HG03060 (cell line): ENCODE results near the gene NKX2-1.
"Not testable (repeated sequence)": the region's sequence is repeated elsewhere in the genome, so short reads cannot be mapped to it uniquely, and the experiment has no call there.

Experiments
- ATAC-seq: cut with Tn5 transposase; IDR thresholded peaks from one replicate; pipeline ENCODE4 v1.9.1; 2021; ENCODE audit warnings: low read depth, moderate number of reproducible peaks; ENCODE audit not compliant: unreplicated experiment

Gene NKX2-1

DNA sequence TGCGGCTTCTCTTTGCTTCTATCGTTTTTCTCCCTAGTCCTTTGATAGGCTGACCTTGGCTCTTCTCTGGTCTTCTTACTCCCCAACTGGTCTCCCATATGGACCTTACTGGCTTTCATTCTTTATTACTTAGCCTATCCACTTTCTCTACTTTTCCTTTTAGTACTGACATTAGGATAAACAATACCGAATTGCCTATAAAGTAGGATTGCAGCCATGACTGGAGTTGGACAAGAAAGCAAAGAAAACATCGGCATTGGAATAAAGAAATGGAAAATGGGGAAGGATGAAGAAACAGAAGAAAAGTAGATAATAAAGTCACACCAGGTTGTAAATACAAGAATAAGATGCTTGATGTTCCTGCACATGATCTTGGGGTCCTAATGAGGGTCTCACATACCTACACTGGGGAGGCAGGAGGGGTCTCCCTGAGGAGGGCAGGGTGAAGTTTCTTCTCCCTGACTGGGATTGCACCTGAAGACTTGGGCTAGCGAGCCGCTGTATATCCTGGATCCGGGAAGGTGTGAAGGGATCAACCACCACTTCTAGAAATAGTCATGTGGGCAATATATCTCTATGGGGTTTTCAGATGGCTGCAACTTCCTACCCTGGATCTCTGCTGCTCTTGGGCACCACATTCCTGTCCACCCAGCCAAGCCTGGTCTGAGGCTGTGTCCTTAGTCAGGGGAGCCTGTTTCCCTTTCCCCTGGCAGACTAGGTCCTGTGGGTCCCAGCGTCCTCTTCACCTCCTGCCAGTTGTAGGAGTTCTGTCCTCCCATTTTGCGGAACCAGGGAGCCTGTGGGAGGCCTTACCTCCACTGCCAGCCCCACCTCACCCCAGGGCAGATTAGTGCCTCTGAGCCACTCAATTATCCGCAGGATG, 13.1 kb downstream of the NKX2-1 start:
- ATAC-seq = no peak

DNA sequence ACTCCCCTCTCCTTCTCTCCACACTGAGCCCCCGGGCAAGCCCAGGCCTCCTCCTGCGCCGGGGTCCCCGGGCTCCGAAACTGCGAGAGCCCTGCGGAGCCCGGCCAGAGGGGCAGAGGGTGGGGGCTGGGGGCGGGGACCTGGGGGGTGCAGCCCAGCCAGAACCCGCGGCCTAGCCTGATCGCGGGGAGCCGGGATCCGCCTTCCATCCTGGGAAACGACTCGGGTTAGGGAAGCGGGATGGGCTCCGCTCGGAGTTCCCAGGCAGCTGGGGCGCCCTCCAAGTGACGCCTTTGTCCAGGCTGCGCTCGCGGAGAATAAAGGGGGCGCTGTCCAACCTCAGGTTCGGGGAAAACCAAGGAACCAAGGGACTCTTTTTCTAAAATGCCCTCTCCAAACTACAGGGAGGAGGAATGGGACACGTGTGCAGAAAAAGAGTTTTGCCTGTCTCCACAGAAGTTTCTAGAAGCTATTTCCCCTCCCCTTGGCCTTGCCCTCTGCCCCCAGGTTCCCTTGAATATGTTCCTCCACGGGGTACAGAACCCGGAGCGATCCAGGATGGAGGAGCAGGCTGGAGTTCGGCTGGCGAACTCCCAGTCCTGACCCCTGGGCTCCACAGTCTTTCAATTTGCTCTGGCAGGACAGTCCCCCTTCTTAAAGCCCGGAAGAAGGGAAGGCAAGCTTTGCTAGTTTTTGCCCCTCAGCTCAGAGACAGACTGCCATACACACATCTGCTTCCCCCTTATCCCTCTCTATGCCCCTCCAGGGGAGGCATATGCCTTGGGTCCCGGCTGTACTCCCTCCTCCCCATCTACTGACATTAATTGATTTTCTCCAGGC, 13.9 kb downstream of the NKX2-1 start:
- ATAC-seq = no peak

DNA sequence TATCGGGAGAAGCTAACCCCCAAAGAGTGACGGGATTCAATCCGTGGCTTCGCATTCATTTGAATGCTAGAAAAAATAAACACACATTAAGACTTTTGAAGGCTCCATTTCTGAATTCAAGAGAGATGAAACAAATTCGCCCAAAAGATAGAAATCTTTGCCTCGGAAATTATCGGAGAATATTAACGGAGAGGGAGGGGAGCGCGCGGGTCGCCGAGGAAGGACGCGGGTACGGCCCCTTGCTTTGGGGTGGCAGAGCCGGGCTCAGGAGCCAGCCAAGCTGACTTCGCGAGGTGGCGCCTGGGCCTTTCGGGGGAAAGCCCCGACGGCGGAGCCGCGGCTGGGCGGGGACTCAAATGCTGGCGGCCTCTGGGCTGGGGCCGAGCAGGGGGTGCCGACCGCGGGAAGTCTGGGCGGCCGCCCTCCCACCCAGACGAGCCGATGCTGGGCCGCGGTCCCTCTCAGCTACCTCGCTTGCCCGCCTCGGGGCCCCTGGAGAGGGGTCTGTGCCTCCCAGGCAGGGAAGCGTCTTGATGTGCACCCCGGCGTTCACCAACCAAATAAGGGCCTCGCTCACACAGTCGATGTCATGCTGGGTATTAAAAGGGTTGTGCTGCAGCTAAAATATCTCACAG, 14.7 kb downstream of the NKX2-1 start:
- no peak for ATAC-seq

DNA sequence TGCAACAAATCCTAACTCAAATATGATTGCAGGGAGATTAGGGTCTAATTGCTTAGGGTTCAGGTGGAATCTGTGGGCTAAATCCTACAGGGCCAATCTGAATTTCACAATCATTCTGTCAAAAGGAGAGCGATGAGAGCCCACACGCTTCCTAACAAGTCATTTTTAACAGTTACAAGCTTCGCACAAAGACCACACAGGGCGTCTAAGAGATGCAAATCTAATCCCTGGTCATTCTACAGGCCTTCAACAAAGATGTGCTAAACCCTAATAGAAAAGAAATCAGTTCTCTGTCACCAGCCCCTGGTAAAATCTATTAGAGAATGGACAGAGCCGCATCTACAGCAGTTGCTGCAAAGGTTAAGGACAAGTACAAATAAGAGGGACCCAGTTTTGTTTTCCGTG, 15.3 kb downstream of the NKX2-1 start:
- no peak for ATAC-seq

DNA sequence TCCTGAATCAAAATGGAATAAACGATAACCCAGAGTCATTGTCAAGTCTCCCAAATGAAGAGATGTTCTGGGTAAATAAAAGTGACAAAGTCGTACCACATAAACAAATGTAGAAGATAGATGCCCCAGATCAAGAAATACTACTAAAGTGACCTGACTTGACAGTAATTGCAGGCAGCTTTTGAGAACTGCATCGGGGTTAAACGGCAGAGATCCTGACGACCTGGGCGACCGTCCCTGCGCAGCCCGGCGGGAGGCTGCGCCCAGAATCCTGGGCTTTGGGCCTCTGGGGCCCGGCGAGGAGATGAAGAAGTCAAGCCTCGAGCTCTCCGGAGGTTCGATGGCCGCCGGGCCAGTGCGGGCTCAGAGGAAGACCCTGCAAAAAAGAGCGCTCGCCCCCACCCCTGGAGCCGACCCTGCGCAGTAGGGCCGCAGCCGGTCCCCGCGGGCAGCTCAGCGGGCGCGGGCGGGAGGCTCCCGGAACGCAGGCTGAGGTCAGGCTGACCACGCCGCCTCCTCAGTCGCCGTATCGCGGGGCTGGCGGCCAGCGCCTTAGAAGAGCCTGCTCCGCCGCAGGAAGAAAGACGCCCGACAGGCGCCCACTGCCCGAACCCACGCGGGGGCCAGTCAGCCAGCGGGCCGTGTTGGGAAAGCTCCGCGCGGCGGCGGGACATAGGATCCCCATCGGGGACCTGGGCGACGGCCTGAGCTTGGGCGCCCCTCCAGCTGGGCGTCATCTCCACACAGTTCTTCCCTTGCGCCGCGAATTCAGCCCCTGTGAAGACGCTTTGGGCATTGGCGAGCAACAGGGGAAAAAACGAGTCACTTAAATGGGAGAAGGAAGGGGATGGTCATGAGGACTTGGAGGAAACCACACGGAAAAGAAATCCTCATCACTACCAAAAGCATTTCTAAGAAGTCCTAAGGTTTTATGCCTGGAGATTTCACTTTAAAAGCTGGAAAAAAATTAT, 16.0 kb downstream of the NKX2-1 start:
- ATAC-seq = no peak

DNA sequence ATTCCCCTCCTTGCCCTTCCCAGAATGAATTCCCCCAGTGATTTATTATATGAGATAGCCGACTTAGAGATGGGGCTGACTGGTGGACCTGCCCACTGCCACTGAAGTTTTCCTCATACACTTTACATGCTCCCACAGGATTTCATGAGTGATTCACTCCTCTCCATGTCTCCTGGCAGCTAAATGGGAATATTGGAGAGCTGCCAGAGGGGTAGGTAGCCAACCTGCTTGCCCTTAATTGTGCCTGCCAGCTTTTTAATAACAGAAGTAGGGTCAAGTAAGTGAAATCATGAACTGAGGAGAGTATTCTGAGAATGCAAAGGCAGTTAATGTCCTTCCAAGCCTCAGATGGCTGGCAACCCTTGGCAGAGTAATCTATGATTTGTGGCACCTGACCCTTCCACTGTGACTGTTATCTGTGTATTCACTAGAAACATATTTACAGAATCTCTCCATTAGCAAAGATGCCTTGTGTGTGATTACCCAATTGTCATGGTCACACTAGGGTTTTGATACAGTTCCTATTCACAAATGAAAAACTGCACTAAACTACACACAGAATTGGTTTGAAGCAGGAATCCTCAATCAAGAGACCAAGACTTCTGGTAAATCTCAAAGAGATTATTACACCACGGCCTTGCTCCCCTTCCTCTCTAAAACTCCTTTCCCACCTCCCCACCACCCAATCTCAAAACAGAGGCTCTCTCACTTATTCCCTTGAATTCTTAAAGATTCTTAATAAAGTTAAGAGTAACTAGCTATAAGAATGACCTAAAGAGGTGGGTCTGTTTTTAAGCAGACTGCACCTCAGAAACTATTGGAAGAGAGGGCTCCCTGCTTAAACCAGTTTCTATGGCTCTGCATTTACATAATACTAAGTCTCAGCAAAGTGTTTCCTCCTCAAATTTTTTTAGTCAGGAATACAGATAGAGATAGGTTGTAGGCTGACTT, 17.2 kb downstream of the NKX2-1 start:
- ATAC-seq = no peak

DNA sequence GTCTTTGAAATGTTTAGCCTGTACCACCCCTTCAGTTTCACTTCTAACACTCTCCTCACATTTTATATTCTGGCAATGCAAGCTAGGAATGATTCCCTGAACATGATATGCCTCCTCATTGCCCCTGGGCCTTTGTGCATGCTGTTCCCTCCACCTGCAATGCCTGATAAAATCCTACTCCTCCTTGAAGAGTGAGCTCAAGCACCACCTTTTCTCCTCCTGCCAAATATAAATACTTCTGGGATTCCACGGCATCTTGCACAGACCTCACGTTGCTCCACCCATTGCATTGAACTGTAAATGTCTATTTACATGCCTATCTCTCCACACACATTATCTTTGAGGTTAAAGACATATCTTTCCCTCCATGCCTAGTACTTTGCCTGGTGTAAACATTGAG, 21.1 kb downstream of the NKX2-1 start:
- ATAC-seq = no peak

DNA sequence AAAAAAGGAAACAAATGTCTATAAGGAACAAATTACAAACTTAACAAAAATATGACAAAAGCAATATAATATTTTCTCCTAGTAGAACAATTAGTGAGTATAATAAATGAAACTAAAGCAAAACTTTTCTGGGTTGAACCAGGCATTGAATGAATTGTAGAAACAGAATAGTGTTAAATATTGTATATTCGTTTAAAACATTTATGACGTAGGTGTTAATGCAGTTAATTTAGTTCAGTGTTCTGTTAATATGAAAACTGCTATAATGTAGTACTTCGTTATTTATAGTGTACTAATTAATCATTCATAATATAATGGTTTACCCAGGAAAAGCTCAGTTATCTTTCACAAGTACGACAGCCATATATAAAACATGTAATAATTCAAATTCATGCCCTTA, 23.7 kb downstream of the NKX2-1 start:
- no peak for ATAC-seq

DNA sequence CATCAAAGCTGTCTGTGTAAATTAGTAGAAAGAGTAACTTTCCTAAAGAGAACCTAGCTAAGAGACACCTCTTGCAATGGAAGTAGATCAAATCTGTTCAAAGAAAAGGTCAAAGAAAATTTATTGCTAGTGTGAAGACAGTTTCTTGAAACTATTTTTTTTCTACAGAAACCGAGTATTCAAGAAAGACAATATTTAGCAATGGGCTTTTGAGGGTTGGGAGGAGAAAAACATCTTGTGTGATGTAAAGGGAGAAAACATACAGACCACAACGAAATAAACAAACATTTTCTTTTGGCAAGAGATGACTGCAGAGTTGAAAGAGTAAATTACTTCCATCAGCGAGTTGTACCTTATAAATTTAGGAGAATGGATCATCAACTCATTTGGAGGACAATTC, 24.4 kb downstream of the NKX2-1 start:
- no peak for ATAC-seq

DNA sequence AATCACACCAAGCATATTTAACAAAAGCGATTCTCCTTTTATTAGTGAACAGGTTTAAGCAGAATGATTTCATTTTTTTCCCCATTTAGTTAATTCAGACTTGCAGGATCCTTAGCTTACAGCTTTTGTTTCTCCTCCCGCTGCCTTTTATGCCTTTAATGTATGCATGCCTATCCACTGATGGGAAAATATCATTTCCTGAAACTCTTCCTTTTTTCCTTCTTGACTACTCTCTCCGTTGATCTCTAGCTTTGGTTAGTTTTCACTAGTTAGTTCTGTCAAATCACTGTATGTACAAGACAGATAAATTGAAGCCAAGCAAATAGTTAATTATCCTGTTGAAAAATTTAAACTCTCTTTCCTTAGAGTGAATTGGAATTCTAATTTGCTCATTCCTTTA, 26.3 kb downstream of the NKX2-1 start:
- ATAC-seq = no peak

DNA sequence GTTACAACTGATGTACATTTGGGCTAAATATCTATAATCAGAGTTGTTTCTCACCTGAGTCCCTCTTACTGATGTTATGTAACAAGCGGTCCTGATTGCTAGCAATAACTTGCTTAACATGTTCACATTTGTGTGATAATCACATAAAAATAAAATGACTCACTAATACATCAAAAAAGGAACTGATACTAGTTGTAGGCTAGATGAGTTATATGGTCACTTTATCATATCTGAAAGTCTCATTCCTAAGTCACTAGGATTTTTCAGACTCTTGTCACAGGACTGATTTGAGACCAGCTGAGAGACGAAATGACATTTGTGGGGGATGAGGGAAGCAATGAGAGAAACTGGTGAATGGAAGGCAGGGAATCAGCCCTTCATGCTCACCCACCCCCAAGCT, 34.3 kb downstream of the NKX2-1 start:
- no peak for ATAC-seq

DNA sequence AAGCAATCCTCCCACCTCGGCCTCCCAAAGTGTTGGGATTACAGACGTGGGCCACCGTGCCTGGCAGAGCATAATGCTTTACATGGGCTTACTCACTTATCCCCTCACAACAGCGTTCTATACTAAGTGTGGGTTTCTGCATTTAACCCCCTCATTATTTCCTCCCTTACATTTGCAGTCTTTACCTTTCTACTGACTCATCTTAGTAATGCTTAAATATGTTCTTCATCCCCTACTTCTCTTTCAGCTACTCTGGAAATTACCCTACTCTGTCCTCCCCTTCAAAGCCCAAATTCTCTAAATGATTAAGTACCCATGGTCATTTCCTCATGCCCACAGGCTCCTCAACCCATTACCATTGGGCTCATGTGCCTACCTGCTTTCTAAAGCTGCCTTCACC, 40.7 kb downstream of the NKX2-1 start:
- ATAC-seq = no peak

DNA sequence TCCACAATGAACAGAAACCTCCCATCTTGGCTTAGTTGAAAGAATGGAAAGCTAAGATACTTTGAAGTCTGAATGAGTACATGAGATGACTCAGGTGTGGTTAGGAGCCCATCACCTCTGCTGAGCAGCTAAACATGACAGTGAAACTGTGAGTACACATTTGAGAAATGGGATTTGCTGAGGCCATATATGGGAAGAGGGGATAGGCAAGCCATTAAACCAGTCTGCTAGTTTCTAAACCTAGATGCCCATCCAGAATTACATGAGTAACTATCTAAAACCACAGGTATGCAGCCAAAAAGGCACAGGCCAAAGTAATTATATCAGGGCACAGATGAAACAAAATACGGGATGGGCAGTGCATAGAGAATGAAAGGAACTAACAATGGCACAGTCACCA, 41.2 kb downstream of the NKX2-1 start:
- no peak for ATAC-seq

DNA sequence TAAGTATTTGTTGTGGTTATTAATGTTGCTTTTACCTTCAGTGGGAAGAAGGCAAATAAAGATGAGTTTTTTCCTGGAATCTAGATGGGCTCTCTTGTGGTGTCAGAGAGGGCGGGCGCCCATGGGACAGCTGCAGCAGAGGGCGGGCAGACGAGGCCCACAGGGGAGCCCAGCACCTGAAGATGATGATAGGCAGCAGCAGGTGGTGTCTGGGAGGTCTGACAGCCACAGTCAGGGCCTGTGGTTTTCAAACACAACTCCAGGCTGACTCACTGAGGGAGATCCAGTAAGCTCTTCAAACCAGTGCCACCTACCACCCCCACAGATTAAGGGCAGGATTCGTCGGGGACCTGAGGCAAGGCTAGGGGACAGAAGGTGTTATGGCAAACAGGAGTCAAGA, 42.8 kb downstream of the NKX2-1 start:
- ATAC-seq = no peak

DNA sequence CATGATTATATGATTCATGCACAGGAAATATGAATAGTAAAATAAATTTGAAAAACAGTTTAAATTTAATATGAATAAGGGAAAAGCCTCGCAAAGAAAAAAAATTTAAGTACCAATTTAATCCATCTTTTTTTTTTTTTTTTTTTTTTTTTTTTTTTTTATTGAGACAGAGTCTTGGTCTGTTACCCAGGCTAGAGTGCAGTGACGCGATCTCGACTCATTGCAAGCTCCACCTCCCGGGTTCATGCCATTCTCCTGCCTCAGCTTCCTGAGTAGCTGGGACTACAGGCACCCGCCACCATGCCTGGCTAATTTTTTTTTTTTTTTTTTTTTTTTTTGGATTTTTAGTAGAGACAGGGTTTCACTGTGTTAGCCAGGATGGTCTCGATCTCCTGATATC, 44.0 kb downstream of the NKX2-1 start:
- ATAC-seq = not testable (repeated sequence)

DNA sequence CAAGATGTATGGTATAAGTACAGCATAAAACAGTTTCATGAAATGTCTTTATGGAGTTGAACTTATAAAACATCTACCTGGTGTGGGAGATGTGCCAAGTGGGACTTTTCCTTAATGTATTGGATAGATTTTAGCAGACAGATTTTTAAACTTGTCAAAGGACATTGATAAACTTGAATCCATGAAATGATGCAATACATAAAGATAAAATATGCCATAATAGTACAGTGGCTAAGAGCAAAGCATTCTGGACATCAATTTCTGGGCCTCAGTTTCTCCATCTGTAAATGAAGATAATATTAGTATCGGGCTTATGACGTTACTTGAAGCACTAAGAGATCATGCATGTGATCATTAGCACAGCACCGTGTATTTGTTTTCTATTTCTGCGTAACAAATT, 45.4 kb downstream of the NKX2-1 start:
- no peak for ATAC-seq

DNA sequence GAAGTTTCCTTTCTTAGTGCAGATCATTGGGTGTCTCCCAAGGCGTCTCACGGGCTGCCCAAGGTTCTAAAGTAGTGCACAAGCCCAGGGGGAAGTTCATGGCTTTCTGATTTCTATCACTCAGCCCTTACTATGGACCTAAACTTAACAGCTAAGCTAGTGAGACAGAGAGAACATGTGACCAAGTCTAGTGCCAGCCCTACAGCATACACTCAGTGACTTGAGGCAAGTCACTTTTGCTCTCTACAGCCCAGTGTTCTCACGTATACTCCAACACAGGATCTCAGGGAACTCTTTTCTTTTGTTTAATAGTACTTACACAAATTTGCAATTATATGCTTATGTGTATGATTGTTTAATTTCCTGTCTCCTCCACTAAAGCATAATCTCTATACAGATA, 48.6 kb downstream of the NKX2-1 start:
- ATAC-seq = no peak

DNA sequence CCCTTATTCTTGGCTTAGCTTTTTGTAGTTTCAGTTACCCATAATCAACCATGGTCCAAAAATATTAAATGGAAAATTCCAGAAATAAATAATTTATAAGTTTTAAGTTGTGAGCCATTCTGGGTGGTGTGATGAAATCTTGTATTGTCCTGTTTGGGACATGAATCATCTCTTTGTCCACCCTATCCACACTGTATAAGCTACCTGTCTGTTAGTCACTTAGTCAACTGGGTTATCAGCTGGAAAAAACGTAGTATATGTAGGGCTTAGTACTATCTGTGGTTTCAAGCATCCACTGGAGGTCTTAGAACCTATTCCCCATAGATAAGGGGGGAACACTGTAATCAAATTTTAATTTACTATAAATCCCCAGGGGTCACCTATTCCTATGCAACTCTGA, 52.7 kb downstream of the NKX2-1 start:
- ATAC-seq = no peak
